HEK293 (cell line): ENCODE data around the gene LSS.

ENCODE experiments used
- CTCF ChIA-PET: fragments of 350-600 bp; formaldehyde crosslinking; extraction: SDS; loops from one replicate; lab custom pipeline; 2021; ENCODE audit warnings: antibody characterized with exemption; lab: Yijun Ruan, JAX
- POLR2A ChIA-PET: fragments of 300-600 bp; formaldehyde crosslinking; extraction: SDS; loops from one replicate; lab custom pipeline; 2020; ENCODE audit warnings: antibody characterized with exemption, inconsistent platforms; lab: Yijun Ruan, JAX
- H3K27ac ChIP-seq: fragments of 200-500 bp; sonication (Bioruptor generic); 2 replicates; pipeline ENCODE4 v1.5.1; 2014; ENCODE audit warnings: low read depth, low read length, control low read depth, inconsistent platforms; ENCODE audit errors: extremely low read depth
- H3K36me3 ChIP-seq, 2 experiments: fragments of 200-500 bp in 1 of 2; sonication (Bioruptor generic) in 1 of 2; 1 replicate in 1 of 2; 2 replicates in 1 of 2; pipeline ENCODE4 v1.5.1; 2014 to 2017; ENCODE audit warnings: inconsistent platforms in 2 of 2, low read length in 2 of 2; ENCODE audit not compliant: control insufficient read depth in 2 of 2, insufficient read depth in 1 of 2
- H3K4me1 ChIP-seq: fragments of 200-500 bp; sonication (Bioruptor generic); 2 replicates; pipeline ENCODE4 v1.5.1; 2014; ENCODE audit warnings: mild to moderate bottlenecking, low read length, inconsistent platforms; ENCODE audit not compliant: control insufficient read depth, insufficient read depth
- H3K4me3 ChIP-seq: 2 replicates; pipeline ENCODE4 v1.5.1; 2011; ENCODE audit warnings: low read depth, mild to moderate bottlenecking, control low read depth, low read length, moderate library complexity
- H3K9me3 ChIP-seq: fragments of 200-500 bp; sonication (Bioruptor generic); 2 replicates; pipeline ENCODE4 v1.5.1; 2014; ENCODE audit warnings: low read depth, low read length, inconsistent platforms; ENCODE audit not compliant: control insufficient read depth, insufficient read depth
- BCL11A ChIP-seq: fragments of 450-650 bp; formaldehyde crosslinking; IDR thresholded peaks from 2 replicates; pipeline ENCODE4 v1.5.1; 2016; ENCODE audit warnings: low read depth, missing biosample characterization, missing genetic modification characterization
- GLI2 ChIP-seq: fragments of 450-650 bp; formaldehyde crosslinking; IDR thresholded peaks from 2 replicates; pipeline ENCODE4; 2017; ENCODE audit warnings: missing biosample characterization, missing genetic modification characterization, low read depth, borderline replicate concordance
- KLF10 ChIP-seq: fragments of 450-650 bp; IDR thresholded peaks from 2 replicates; pipeline ENCODE4 v1.5.1; 2018; ENCODE audit warnings: missing biosample characterization, mild to moderate bottlenecking, missing genetic modification characterization
- MYNN ChIP-seq: fragments of 450-650 bp; formaldehyde crosslinking; IDR thresholded peaks from 2 replicates; pipeline ENCODE4 v1.5.1; 2016; ENCODE audit warnings: missing biosample characterization, missing genetic modification characterization, borderline replicate concordance
- PRDM10 ChIP-seq: fragments of 450-650 bp; formaldehyde crosslinking; IDR thresholded peaks from 2 replicates; pipeline ENCODE4 v1.5.1; 2016; ENCODE audit warnings: missing biosample characterization, missing genetic modification characterization
- ZBTB17 ChIP-seq: fragments of 450-650 bp; formaldehyde crosslinking; IDR thresholded peaks from 2 replicates; pipeline ENCODE4 v1.5.1; 2016; ENCODE audit warnings: missing biosample characterization, missing genetic modification characterization
- ZBTB26 ChIP-seq: fragments of 450-650 bp; formaldehyde crosslinking; optimal IDR thresholded peaks from 2 replicates; pipeline ENCODE3; 2016; ENCODE audit warnings: missing biosample characterization, mild to moderate bottlenecking, missing genetic modification characterization
- ZBTB6 ChIP-seq: fragments of 450-650 bp; formaldehyde crosslinking; IDR thresholded peaks from 2 replicates; pipeline ENCODE4 v1.5.1; 2017; ENCODE audit warnings: missing biosample characterization, missing genetic modification characterization
- ZFP37 ChIP-seq: fragments of 450-650 bp; formaldehyde crosslinking; IDR thresholded peaks from 2 replicates; pipeline ENCODE4 v1.5.1; 2016; ENCODE audit warnings: missing biosample characterization, missing genetic modification characterization
- ZIC2 ChIP-seq: fragments of 450-650 bp; formaldehyde crosslinking; IDR thresholded peaks from 2 replicates; pipeline ENCODE4 v1.5.1; 2016; ENCODE audit warnings: missing biosample characterization, missing genetic modification characterization
- ZNF114 ChIP-seq: fragments of 450-650 bp; formaldehyde crosslinking; IDR thresholded peaks from 2 replicates; pipeline ENCODE4 v1.5.0; 2017; ENCODE audit warnings: missing biosample characterization, missing genetic modification characterization
- ZNF174 ChIP-seq: fragments of 450-650 bp; formaldehyde crosslinking; IDR thresholded peaks from 2 replicates; pipeline ENCODE4 v1.5.0; 2017; ENCODE audit warnings: missing biosample characterization, mild to moderate bottlenecking, missing genetic modification characterization
- ZNF175 ChIP-seq: fragments of 450-650 bp; formaldehyde crosslinking; IDR thresholded peaks from 2 replicates; pipeline ENCODE4 v1.5.1; 2016; ENCODE audit warnings: missing biosample characterization, missing genetic modification characterization
- ZNF19 ChIP-seq: fragments of 450-650 bp; formaldehyde crosslinking; IDR thresholded peaks from 2 replicates; pipeline ENCODE4; 2016; ENCODE audit warnings: missing biosample characterization, missing genetic modification characterization, low read depth
- ZNF202 ChIP-seq: fragments of 450-650 bp; formaldehyde crosslinking; IDR thresholded peaks from 2 replicates; pipeline ENCODE4 v1.5.1; 2016; ENCODE audit warnings: missing biosample characterization, missing genetic modification characterization, borderline replicate concordance
- ZNF23 ChIP-seq: fragments of 450-650 bp; formaldehyde crosslinking; IDR thresholded peaks from 2 replicates; pipeline ENCODE4 v1.5.1; 2016; ENCODE audit warnings: missing biosample characterization, missing genetic modification characterization, borderline replicate concordance
- ZNF274 ChIP-seq, 2 experiments: fragments of 200-500 bp in 1 of 2; fragments of 450-650 bp in 1 of 2; sonication (Bioruptor generic) in 1 of 2; formaldehyde crosslinking in 1 of 2; IDR thresholded peaks; 2 replicates each; pipeline versions ENCODE4 v1.5.1 to v1.6.1; 2014 to 2016; ENCODE audit warnings: borderline replicate concordance in 1 of 2, inconsistent platforms in 1 of 2, low read length in 1 of 2, missing biosample characterization in 1 of 2, missing genetic modification characterization in 1 of 2
- ZNF311 ChIP-seq: fragments of 450-650 bp; formaldehyde crosslinking; IDR thresholded peaks from 2 replicates; pipeline ENCODE4 v1.5.1; 2017; ENCODE audit warnings: missing biosample characterization, missing genetic modification characterization, borderline replicate concordance
- ZNF366 ChIP-seq: fragments of 450-650 bp; formaldehyde crosslinking; conservative IDR thresholded peaks from 2 replicates; pipeline ENCODE4 v1.5.1; 2016; ENCODE audit warnings: missing biosample characterization, missing genetic modification characterization
- ZNF37A ChIP-seq: fragments of 450-650 bp; IDR thresholded peaks from 2 replicates; pipeline ENCODE4 v1.5.1; 2018; ENCODE audit warnings: missing biosample characterization, missing genetic modification characterization
- ZNF529 ChIP-seq: fragments of 450-650 bp; formaldehyde crosslinking; IDR thresholded peaks from 2 replicates; pipeline ENCODE4 v1.5.1; 2017; ENCODE audit warnings: missing genetic modification characterization, missing biosample characterization; ENCODE audit not compliant: insufficient replicate concordance
- ZNF530 ChIP-seq: fragments of 450-650 bp; formaldehyde crosslinking; IDR thresholded peaks from 2 replicates; pipeline ENCODE4 v1.5.1; 2016; ENCODE audit warnings: low read depth, missing biosample characterization, missing genetic modification characterization
- ZNF624 ChIP-seq: fragments of 450-650 bp; formaldehyde crosslinking; IDR thresholded peaks from 2 replicates; pipeline ENCODE4 v1.5.1; 2017; ENCODE audit warnings: missing biosample characterization, missing genetic modification characterization
- ZNF670 ChIP-seq: fragments of 450-650 bp; formaldehyde crosslinking; IDR thresholded peaks from 2 replicates; pipeline ENCODE4 v1.5.1; 2016; ENCODE audit warnings: missing biosample characterization, missing genetic modification characterization, low read depth
- ZSCAN5A ChIP-seq: fragments of 450-650 bp; formaldehyde crosslinking; IDR thresholded peaks from 2 replicates; pipeline ENCODE4 v1.5.1; 2016; ENCODE audit warnings: missing biosample characterization, missing genetic modification characterization

The LSS gene

GRCh38 chr21:46160657-46160906 is 68.0 kb downstream of the LSS start (continued):
- TF ChIP-seq ZNF366 (no peak), ZNF175 (tag by site-specific recombination) (no peak), ZBTB17 (tag by site-specific recombination) (no peak), ZNF174 (tag by site-specific recombination) (no peak), ZFP37 (no peak), ZNF529 (tag by site-specific recombination) (no peak)

GRCh38 chr21:46159841-46160656 is 68.5 kb downstream of the LSS start:
- no peak overlapping the region for H3K27ac ChIP-seq
- no peaks in the 10 kb centered on the region for H3K4me1 ChIP-seq
- TF ChIP-seq ZNF23 (tag by site-specific recombination), result no peak
- TF ChIP-seq ZBTB26 (tag by site-specific recombination), result no peak
- TF ChIP-seq ZNF530 (tag by site-specific recombination), result no peak
- no peak for TF ChIP-seq MYNN (tag by site-specific recombination)
- no peak for TF ChIP-seq BCL11A (tag by site-specific recombination)
- no peak for TF ChIP-seq ZNF624
- no peak for TF ChIP-seq KLF10 (tag by site-specific recombination)
- no peak for TF ChIP-seq ZNF37A (tag by site-specific recombination)
- TF ChIP-seq ZNF274 (IDR thresholded peaks at IDR 0.05; ENCODE audit: low read length), result no peak
- no peak for TF ChIP-seq ZNF274 (tag by site-specific recombination; IDR thresholded peaks at IDR 0.05; ENCODE audit: borderline replicate concordance)
- no peak for TF ChIP-seq ZSCAN5A
- no peak for TF ChIP-seq ZNF202
- no peak for TF ChIP-seq GLI2
- TF ChIP-seq ZIC2 (tag by site-specific recombination), result no peak
- TF ChIP-seq ZNF670, result no peak
- no peak for TF ChIP-seq PRDM10
- TF ChIP-seq ZNF311 (tag by site-specific recombination), result no peak
- TF ChIP-seq ZBTB6 (tag by site-specific recombination), result no peak
- no peak for TF ChIP-seq ZNF114 (tag by site-specific recombination)
- TF ChIP-seq ZNF19 (tag by site-specific recombination), result no peak
- no peaks in the 10 kb centered on the region for H3K36me3 ChIP-seq
- H3K9me3 ChIP-seq, result no peaks in the 10 kb centered on the region
- H3K4me3 ChIP-seq, result no peak overlapping the region
- POLR2A ChIA-PET, result no interaction called here
- CTCF ChIA-PET, result no interaction called here
